ENCODE measurements around the gene CARD11.
A peak's percentile ranks its signal among the peaks of the same experiment; 100 is the strongest.
"Not testable (repeated sequence)": the region's sequence is repeated elsewhere in the genome, so short reads cannot be mapped to it uniquely, and the experiment has no call there.

The CARD11 gene

GRCh38 chr7:2924866-2925840, 118.5 kb downstream of the CARD11 start:
- DNase-seq (ENCODE audit: low spot score), result no peak

- DNase-seq (ENCODE audit: low spot score), result no peak
Observed at GRCh38 chr7:2923886-2924574, 119.6 kb downstream of the CARD11 start.

- no peak for DNase-seq (ENCODE audit: low spot score)
Observed at GRCh38 chr7:2923291-2923781, 120.3 kb downstream of the CARD11 start.

- DNase-seq (ENCODE audit: low spot score), result no peak
Observed at GRCh38 chr7:2922866-2923265, 120.8 kb downstream of the CARD11 start.

GRCh38 chr7:2922348-2922691, 121.3 kb downstream of the CARD11 start:
- no peak for DNase-seq (ENCODE audit: low spot score)

- DNase-seq (ENCODE audit: low spot score), result peak; percentile 73
Observed at GRCh38 chr7:2921653-2922347, 121.9 kb downstream of the CARD11 start.

GRCh38 chr7:2920956-2921652, 122.6 kb downstream of the CARD11 start:
- no peak for DNase-seq (ENCODE audit: low spot score)

- not testable (repeated sequence) for DNase-seq (ENCODE audit: low spot score)
Observed at GRCh38 chr7:2920480-2920879, 123.2 kb downstream of the CARD11 start.

- DNase-seq (ENCODE audit: low spot score), result no peak
Observed at GRCh38 chr7:2920041-2920440, 123.6 kb downstream of the CARD11 start.

- DNase-seq (ENCODE audit: low spot score), result no peak
Observed at GRCh38 chr7:2919256-2919655, 124.4 kb downstream of the CARD11 start.

- DNase-seq (ENCODE audit: low spot score), result no peak
Observed at GRCh38 chr7:2918406-2918805, 125.3 kb downstream of the CARD11 start.

- DNase-seq (ENCODE audit: low spot score), result no peak
Observed at GRCh38 chr7:2915023-2915422, 128.6 kb downstream of the CARD11 start.

GRCh38 chr7:2913760-2914387, 129.8 kb downstream of the CARD11 start:
- no peak for DNase-seq (ENCODE audit: low spot score)

- DNase-seq (ENCODE audit: low spot score), result no peak
Observed at GRCh38 chr7:2912684-2913439, 130.8 kb downstream of the CARD11 start.

GRCh38 chr7:2911466-2911865, 132.2 kb downstream of the CARD11 start:
- no peak for DNase-seq (ENCODE audit: low spot score)

GRCh38 chr7:2909471-2910039, 134.1 kb downstream of the CARD11 start:
- DNase-seq (ENCODE audit: low spot score), result no peak

- no peak for DNase-seq (ENCODE audit: low spot score)
Observed at GRCh38 chr7:2909043-2909442, 134.6 kb downstream of the CARD11 start.

GRCh38 chr7:2908103-2908683, 135.5 kb downstream of the CARD11 start:
- no peak for DNase-seq (ENCODE audit: low spot score)

GRCh38 chr7:2906197-2906931, 137.3 kb downstream of the CARD11 start:
- DNase-seq (ENCODE audit: low spot score), result no peak
